Activated naive CD4-positive, alpha-beta T cell treated with anti-CD3 and anti-CD28 coated beads, Interleukin-2, amount 50 U/mL, for 72 hours (primary cell): ENCODE measurements around the gene GYS1. TPM values are rescaled to one million over a fixed set of nuclear protein-coding genes. Genes with fewer than 3 reads are reported as not detected.
"Not testable (repeated sequence)": the region's sequence is repeated elsewhere in the genome, so short reads cannot be mapped to it uniquely, and the experiment has no call there.

ENCODE experiments used
- ATAC-seq, 2 donors: fragments of 150-1000 bp; cut with Tn5 transposase; 2 replicates each; pipeline ENCODE4 v1.10.0; 2021; ENCODE audit warnings: mild to moderate bottlenecking in 2 of 2, moderate library complexity in 2 of 2
- DNase-seq, 2 donors: peaks; one replicate each; pipeline ENCODE4 v3.0.0; 2021 to 2022; ENCODE audit warnings: low spot score in 2 of 2
- H3K27ac Mint-ChIP-seq, 2 donors: one replicate each; pipeline ENCODE4 v1.8.0; 2022; ENCODE audit warnings: mild to moderate bottlenecking in 2 of 2, mixed read lengths in 2 of 2
- H3K36me3 Mint-ChIP-seq, 2 donors: one replicate each; pipeline ENCODE4 v1.8.0; 2022; ENCODE audit warnings: mixed read lengths in 2 of 2
- H3K9me3 Mint-ChIP-seq, 2 donors: one replicate each; pipeline ENCODE4 v1.8.0; 2022; ENCODE audit warnings: mixed read lengths in 2 of 2
- total RNA-seq, 2 donors: library from RNA; stranded (reverse); gene quantifications; one replicate each; pipeline ENCODE4 v1.2.3, GENCODE V29; 2022

The GYS1 gene
- 100 to 1,000 TPM in 1 of 2 donors, 10 to 100 TPM in 1; 44.8 to 104 TPM for total RNA-seq

GRCh38 chr19:48993175-48994034 is at the start of gene GYS1, which contains the start of gene RUVBL2:
TSS of gene GYS1 (minus strand) at chr19:48993309. CDS start at chr19:48993112, 197 bp downstream.
TSS of gene RUVBL2 (plus strand) at chr19:48993887. CDS start at chr19:48993912, 25 bp downstream.
- ATAC-seq: peak; percentile 92 to 94
- H3K36me3 Mint-ChIP-seq: peaks cover 20 to 27% of the 10 kb centered on the region in 2 donors
- DNase-seq: peak; percentile 99
- H3K9me3 Mint-ChIP-seq: no peaks in the 10 kb centered on the region
- peak within 1 kb of the TSS; percentile 96 to 97 for H3K27ac Mint-ChIP-seq

GRCh38 chr19:49042666-49043065 is 49.6 kb upstream of the GYS1 start:
- H3K27ac Mint-ChIP-seq, H3K9me3 Mint-ChIP-seq, DNase-seq, ATAC-seq, H3K36me3 Mint-ChIP-seq: not testable (repeated sequence)

DNA sequence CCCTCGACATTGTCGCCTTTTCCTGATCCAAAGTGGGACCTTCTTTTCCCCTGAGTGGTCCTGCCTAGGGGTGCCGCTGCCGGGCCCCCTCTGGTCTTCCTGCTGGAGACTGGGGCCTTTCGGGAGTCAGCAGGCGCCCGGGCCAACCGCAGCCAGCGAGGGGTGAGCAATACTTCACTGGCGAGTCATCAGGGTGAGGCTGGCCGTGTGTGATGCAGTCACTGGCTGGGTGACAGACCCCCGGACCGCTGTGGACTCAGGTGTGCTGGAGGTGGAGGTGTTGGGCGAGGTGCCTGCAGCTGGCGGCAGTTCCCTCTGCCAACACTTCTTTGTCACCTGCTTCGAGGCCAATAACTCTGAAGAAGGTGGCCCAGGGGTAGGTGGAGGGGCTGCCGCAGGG is 49.1 kb upstream of the GYS1 start:
- no peaks in the 10 kb centered on the region for H3K9me3 Mint-ChIP-seq
- DNase-seq (no peak), ATAC-seq (no peak)
- H3K36me3 Mint-ChIP-seq: no peaks in the 10 kb centered on the region
- H3K27ac Mint-ChIP-seq: no peak overlapping the region

DNA sequence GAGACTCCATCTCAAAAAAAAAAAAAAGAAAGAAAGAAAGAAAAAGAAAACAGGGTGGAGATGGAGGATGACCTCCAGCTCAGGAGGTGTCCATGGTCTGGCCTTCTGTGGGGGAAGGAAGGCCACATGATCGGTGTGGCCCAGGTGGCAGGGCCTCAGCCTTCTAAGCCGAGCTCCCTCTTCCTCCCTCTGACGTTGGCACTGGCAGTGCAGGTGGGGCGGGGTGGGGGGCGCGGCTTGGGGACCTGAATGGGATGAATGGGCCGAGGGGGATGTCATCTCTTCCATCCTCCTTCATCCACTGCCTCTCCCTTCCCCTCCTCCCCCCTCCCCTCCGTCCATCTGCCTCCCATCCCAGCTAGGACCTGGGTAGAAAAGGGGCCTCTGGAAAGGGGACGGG is 46.6 kb upstream of the GYS1 start:
- not testable (repeated sequence) for H3K27ac Mint-ChIP-seq, DNase-seq, H3K36me3 Mint-ChIP-seq, ATAC-seq, H3K9me3 Mint-ChIP-seq

DNA sequence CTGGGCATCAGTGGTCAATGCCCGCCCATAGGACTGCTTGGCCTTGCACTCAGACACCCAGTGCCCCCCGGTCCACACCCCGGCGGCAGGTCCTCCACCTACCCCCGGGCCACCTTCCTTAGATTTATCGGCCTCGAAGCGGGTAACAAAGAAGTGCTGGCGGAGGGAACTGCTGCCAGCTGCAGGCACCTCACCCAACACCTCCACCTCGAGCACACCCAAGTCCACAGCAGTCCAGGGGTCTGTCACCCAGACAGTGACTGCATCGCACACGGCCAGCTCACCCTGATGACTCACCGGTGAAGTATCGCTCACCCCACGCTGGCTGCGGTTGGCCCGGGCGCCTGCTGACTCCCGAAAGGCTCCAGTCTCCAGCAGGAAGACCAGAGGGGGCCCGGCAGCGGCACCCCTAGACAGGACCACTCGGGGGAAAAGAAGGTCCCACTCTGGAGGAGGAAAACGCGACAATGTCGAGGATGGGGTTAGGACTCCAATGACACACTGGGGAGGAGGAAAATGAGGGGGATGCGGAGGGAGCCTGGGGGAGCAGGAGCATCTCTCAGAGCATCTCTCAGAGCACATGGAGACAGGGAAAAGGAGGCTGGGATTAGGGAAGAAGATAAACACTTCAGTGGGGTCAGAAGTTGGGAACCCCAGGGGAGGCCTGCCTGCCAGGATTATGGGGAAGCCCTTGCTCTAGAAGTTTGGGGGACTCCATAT is 45.6 kb upstream of the GYS1 start:
- H3K36me3 Mint-ChIP-seq, ATAC-seq, H3K27ac Mint-ChIP-seq, DNase-seq, H3K9me3 Mint-ChIP-seq: not testable (repeated sequence)

- not testable (repeated sequence) for ATAC-seq, H3K36me3 Mint-ChIP-seq, DNase-seq, H3K9me3 Mint-ChIP-seq, H3K27ac Mint-ChIP-seq
Measured at GRCh38 chr19:49038111-49038510, 45.0 kb upstream of the GYS1 start.

DNA sequence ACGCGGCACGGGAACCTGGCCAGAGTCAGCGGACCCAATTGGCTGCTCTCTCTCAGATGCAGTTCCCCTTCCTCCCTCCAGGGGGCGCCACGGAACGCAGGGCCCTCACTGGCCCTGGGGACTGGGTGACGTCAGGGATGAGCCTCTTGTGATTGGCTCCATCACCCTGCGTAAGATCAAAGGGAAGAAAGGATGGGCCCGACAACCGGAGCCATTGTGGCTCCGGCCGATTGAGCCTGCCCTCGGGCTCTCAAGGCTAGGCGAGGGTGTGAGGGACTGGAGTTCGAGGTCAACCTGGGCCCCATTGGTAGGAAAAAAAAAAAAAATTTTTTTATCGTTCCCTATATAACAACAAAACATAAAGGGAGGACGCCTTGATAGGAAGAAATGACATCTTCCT is 43.7 kb upstream of the GYS1 start, which contains the start of gene CGB1:
CGB1 (minus strand) TSS at position 81 of the 400 bp plus-strand sequence. CDS start 184 bp downstream, outside the sequence.
- not testable (repeated sequence) for H3K9me3 Mint-ChIP-seq, H3K27ac Mint-ChIP-seq, H3K36me3 Mint-ChIP-seq
- DNase-seq (peak in 1 of 2 donors; percentile 70), ATAC-seq (peak; percentile 61 to 81)

- not testable (repeated sequence) for H3K9me3 Mint-ChIP-seq, H3K36me3 Mint-ChIP-seq
- peak; percentile 95 to 96 for ATAC-seq
- DNase-seq: peak; percentile 79 to 82
- peak within 1 kb of the TSS; percentile 77 to 97 for H3K27ac Mint-ChIP-seq
Measured at GRCh38 chr19:49031642-49032301, 38.7 kb upstream of the GYS1 start, which contains the start of gene CGB2. TSS of gene CGB2 (plus strand) at chr19:49031890. CDS start at chr19:49032096, 206 bp downstream.

DNA sequence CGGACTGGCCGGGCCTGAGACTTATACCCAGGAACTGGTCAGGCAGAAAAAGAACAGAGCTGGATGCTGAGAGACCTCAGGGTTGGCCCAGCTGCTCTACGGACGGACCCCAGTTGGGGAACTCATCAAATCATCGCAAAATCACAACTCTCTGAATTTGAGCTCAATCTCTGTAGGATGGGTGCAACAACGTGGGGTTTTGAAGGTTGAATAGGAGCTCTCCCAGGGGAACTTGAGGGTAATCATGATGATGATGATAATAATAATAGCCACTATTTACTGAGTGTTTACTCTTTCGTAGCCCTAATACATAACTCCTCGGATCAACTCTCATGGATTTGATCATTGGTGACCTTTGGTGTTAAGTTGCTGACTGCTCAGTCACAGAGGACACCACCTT is 37.2 kb upstream of the GYS1 start:
- not testable (repeated sequence) for H3K36me3 Mint-ChIP-seq, H3K9me3 Mint-ChIP-seq, H3K27ac Mint-ChIP-seq, DNase-seq, ATAC-seq

DNA sequence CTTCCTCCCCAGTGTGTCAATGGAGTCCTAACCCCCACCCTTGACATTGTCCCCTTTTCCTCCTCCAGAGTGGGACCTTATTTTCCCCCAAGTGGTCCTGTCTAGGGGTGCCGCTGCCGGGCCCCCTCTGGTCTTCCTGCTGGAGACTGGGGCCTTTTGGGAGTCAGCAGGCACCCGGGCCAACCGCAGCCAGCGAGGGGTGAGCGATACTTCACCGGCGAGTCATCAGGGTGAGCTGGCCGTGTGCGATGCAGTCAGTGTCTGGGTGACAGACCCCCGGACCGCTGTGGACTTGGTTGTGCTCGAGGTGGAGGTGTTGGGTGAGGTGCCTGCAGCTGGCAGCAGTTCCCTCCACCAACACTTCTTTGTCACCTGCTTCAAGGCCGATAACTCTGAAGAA is 36.6 kb upstream of the GYS1 start:
- not testable (repeated sequence) for ATAC-seq, H3K27ac Mint-ChIP-seq, DNase-seq, H3K36me3 Mint-ChIP-seq, H3K9me3 Mint-ChIP-seq

- not testable (repeated sequence) for H3K36me3 Mint-ChIP-seq, H3K9me3 Mint-ChIP-seq, DNase-seq, H3K27ac Mint-ChIP-seq, ATAC-seq
Measured at GRCh38 chr19:49028686-49029085, 35.6 kb upstream of the GYS1 start.

GRCh38 chr19:49025599-49025998 is 32.5 kb upstream of the GYS1 start:
- not testable (repeated sequence) for H3K36me3 Mint-ChIP-seq, H3K27ac Mint-ChIP-seq, DNase-seq, ATAC-seq, H3K9me3 Mint-ChIP-seq

GRCh38 chr19:49025088-49025487 is 32.0 kb upstream of the GYS1 start:
- H3K9me3 Mint-ChIP-seq, H3K36me3 Mint-ChIP-seq, DNase-seq, H3K27ac Mint-ChIP-seq, ATAC-seq: not testable (repeated sequence)

- ATAC-seq, H3K9me3 Mint-ChIP-seq, H3K27ac Mint-ChIP-seq, DNase-seq, H3K36me3 Mint-ChIP-seq: not testable (repeated sequence)
Measured at GRCh38 chr19:49024233-49024632, 31.1 kb upstream of the GYS1 start, which contains the start of gene CGB3. TSS of gene CGB3 (minus strand) at chr19:49024333. CDS start at chr19:49023971, 362 bp downstream.

DNA sequence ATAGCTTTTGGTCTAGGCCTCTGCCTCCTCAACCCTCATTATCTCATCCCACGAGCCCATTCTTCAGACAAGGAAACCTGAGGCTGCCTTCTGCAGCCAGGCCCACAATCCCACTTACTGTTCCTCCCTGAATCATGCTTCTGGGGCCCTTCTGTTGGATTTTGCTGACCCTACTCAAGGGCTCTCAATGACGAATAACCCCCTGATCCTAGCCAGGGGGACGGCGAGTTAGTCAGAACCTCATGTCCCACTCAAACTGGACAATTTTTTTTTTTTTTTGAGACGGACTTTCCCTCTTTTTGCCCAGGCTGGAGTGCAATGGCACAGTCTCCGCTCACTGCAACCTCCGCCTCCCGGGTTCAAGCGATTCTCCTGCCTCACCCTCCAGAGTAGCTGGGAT is 29.0 kb upstream of the GYS1 start:
- peak overlapping the region in 1 of 2 donors; percentile 44 for H3K27ac Mint-ChIP-seq
- ATAC-seq: no peak
- no peak for DNase-seq
- no peaks in the 10 kb centered on the region for H3K36me3 Mint-ChIP-seq
- H3K9me3 Mint-ChIP-seq: no peaks in the 10 kb centered on the region
